NK-92 treated with Interleukin-12 subunit alpha and Interleukin-12 subunit beta, amount 100 ng/mL, for 24 hours (cell line): ENCODE results near the gene NRIP2.
A peak's percentile ranks its signal among the peaks of the same experiment; 100 is the strongest.

Source experiments
- DNase-seq: peaks from one replicate; lab custom pipeline; 2025; lab: John Stamatoyannopoulos, UW

Gene NRIP2

DNA sequence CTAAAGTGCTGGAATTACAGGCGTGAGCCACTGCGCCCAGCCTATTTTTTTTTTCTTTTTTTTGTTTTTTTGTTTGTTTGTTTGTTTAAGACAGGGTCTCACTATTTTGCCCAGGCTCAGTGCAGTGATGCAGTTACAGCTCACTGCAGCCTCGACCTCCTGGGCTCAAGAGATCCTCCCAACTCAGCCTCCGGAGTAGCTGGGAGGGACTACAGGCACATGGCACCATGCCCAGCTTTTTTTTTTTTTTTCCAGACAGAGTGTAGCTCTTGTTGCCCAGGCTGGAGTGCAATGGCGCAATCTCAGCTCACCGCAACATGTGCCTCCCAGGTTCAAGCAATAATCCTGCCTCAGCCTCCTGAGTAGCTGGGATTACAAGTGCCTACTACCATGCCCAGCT lies 28.1 kb downstream of the NRIP2 start:
- DNase-seq: no peak

DNA sequence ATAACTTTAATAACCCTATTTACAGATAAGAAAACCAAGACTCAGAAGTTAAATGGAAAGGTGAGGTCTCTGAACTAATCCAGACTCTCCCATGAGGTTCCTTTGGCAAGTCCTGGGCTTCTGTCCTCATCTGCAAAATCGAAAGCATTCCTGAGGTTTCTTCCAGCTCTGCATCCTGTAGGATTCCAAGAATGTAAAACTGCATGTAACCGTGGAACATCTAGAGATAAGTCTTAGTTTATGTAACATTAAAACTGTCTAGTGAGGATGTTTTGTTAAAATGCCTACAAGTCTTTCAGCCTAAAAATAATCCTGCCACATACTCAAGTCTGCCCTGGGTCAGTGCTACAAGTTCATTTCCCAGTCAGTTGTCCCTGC lies 29.7 kb downstream of the NRIP2 start:
- DNase-seq: no peak

GRCh38 chr12:2804393-2805142 lies 30.3 kb downstream of the NRIP2 start:
- DNase-seq: no peak

GRCh38 chr12:2803635-2804392 lies 31.0 kb downstream of the NRIP2 start:
- DNase-seq: no peak

DNA sequence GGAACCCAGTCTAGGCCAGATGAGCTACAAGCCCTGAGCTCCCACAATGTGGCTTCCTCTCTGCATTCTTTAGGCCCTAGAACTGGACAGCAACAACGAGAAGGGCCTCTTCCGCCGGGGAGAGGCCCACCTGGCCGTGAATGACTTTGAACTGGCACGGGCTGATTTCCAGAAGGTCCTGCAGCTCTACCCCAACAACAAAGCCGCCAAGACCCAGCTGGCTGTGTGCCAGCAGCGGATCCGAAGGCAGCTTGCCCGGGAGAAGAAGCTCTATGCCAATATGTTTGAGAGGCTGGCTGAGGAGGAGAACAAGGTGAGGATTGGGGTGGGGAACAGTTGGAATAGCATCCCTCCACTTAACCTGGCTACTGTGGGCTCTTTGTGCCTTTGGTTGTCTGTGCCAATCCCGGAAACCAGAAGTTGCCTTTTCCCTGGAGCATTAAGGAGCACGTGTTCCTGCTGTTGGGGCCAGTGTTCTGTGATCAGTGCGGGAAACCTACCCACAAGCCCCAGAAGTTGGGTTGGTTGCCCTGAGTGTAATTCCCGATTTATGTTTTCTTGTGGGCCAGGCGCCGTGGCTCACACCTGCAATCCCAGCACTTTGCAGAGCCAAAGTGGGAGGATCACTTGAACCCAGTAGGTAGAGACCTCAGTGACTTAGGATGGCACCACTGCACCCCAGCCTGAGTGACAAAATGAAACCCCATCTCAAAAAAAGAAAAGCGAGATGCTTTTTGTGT lies 33.6 kb downstream of the NRIP2 start:
- no peak for DNase-seq

DNA sequence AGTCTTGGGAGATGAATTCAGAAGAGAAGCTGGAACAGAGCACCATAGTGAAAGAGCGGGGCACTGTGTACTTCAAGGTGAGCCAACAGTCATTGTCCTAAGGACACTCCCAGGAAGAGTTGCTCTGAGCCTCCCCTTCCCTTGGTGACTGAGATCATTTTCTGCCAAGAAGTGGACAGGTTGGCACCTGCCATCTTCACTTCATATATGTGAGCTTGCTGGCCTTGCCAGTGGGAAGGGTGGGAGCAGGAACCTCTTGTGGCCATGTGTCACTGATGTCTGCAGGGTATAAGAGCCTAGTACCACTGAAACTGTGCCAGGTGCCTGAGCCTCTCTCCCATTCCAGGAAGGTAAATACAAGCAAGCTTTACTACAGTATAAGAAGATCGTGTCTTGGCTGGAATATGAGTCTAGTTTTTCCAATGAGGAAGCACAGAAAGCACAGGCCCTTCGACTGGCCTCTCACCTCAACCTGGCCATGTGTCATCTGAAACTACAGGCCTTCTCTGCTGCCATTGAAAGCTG lies 34.7 kb downstream of the NRIP2 start:
- no peak for DNase-seq

DNA sequence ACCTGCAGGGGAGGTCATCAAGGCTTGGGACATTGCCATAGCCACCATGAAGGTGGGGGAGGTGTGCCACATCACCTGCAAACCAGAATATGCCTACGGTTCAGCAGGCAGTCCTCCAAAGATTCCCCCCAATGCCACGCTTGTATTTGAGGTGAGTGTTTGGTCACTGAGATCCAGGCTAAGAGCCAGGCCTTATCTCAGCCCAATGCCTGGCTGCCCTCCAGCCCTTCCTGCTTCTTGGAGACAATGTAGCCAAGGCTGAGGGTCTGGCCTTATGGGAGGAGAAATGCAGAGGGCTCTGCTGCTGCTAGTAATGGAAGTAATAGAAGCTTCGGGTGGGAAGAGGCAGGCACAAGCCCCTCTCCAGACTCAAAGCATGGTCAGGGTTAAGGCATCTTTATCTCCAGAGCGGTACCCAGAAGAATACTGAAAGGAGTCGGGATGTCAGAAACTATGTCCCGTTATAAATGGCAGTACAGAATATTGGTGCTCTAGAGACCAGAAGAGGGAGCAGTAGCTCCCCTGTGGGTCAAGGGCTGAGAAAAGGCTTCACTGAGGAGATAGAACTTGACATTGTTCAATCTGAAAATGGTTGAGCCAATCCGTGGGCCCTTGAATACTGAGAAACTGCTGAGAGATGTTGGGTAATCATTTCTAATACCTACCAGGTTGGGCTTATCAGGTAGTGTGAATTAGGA lies 37.0 kb downstream of the NRIP2 start:
- no peak for DNase-seq

DNA sequence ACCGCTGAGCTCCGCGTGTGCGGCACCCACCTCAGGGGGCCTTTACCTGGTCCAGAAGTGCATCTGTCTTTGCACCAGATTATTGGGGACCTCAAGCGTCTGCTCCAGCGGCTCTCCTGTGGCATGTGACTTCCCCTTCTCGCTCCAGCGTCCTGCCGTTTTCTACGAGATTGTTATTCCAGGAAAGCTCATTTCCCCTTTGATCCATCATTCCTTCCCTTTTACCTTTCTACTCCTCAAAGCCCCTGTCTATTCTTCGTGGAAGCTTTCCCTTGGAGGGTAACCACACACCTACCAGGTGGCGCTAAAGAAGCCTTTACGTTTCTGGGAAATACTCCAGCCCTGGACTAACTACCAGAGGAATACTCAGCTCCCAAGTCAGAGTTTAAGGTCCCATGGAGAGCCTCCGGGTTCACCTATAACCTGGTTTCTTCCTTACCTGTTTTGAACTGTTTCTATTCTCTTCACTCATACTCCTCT lies 38.6 kb downstream of the NRIP2 start:
- no peak for DNase-seq

- DNase-seq: peak; percentile 41
Observed at GRCh38 chr12:2795291-2796186, 39.3 kb downstream of the NRIP2 start.

GRCh38 chr12:2794736-2795289 lies 40.0 kb downstream of the NRIP2 start, which contains the start of gene FKBP4:
TSS of gene FKBP4 (plus strand) at chr12:2794970. CDS start at chr12:2795140, 170 bp downstream.
- peak; percentile 65 for DNase-seq

GRCh38 chr12:2794191-2794735 lies 40.6 kb downstream of the NRIP2 start:
- no peak for DNase-seq

- no peak for DNase-seq
Observed at GRCh38 chr12:2793561-2793960, 41.3 kb downstream of the NRIP2 start.

DNA sequence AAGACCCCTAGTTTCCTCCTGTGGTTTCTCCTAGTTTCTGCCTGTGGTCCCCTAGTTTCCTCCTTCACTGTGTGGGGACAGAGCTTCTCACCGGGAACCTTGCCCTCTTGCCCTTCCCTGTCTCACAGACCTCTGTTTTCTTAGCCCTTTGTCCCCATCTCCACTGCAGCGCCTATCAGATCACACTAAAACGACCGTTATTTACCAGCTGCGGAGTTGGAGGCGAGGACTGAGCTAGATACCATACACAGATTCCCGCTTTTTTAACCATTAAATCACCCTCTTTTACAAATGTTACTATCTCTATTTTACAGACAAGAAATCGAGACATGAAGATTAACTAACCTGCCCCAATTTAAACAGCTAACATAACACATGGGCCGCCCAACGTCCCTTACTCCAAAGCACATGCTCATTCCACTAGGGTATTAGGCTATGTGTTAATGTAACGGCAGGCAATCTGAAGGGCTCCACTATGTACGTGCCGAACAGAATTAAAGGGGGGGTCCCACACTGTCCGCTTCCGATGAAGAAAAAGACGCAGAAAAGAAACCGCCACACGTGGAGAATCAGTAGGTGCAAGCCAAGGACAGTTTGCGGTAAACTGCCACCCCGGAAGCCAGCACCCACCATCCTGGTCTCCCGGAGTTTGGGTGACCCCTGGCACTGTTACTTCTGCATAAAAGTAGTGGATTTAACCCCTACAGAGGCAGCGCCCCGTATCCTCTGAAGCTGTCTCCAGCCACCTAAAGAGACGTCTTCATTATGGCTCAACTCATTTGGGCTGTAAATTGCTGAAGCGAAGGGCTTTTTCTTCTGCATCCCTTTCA lies 41.9 kb downstream of the NRIP2 start:
- DNase-seq: no peak

GRCh38 chr12:2791089-2791488 lies 43.7 kb downstream of the NRIP2 start:
- DNase-seq: no peak

DNA sequence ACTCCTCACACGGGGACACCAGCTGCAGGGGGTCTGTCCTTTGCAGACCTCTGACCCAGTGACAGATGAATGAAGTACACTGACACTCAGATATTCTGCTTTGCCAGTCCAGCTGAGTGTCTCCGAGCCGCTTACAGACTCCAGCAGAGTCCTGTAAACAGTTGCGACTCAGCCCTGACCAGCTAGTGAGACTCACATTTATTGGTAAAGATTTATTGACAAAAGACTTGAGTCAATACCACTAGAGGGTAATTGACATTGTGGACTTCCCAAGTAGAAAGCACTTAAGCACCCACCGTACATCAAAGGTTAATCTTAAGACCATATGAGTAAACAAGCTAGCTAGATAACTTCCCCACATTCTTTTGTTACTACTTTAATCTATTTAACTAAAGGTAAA lies 49.8 kb downstream of the NRIP2 start:
- no peak for DNase-seq

- DNase-seq: no peak
Observed at GRCh38 chr12:2783936-2784600, 50.8 kb downstream of the NRIP2 start.

GRCh38 chr12:2779281-2779680 lies 55.6 kb downstream of the NRIP2 start:
- no peak for DNase-seq

GRCh38 chr12:2776129-2776806 lies 58.6 kb downstream of the NRIP2 start:
- no peak for DNase-seq
